GM06990 (cell line): Measurements from ENCODE around the gene KRT5.

Source experiments
- DNase-seq: peaks from one replicate; pipeline ENCODE4 v3.0.0-alpha.2; 2011; ENCODE audit not compliant: insufficient read length; ENCODE audit errors: extremely low read depth
- H3K27me3 ChIP-seq: replicated peaks from 2 replicates; pipeline ENCODE4 v1.6.0; 2011; ENCODE audit warnings: low read length; ENCODE audit not compliant: control insufficient read depth, insufficient read depth
- H3K36me3 ChIP-seq: 2 replicates; pipeline ENCODE4 v1.5.1; 2011; ENCODE audit warnings: low read length; ENCODE audit not compliant: control insufficient read depth, insufficient read depth
- H3K4me3 ChIP-seq: replicated peaks from 2 replicates; pipeline ENCODE4 v1.5.1; 2011; ENCODE audit warnings: low read depth, mild to moderate bottlenecking, control low read depth, low read length
- CTCF ChIP-seq: IDR thresholded peaks from 2 replicates; pipeline ENCODE4 v1.5.1; 2011; ENCODE audit warnings: low read length, control low read depth, mild to moderate bottlenecking, inconsistent platforms; ENCODE audit not compliant: insufficient read depth, poor library complexity, severe bottlenecking

Gene KRT5

GRCh38 chr12:52542157-52542556 lies 22.0 kb upstream of the KRT5 start:
- H3K4me3 ChIP-seq = no peak overlapping the region
- TF ChIP-seq CTCF = no peak
- DNase-seq = no peak
- peaks cover 2% of the 10 kb centered on the region for H3K27me3 ChIP-seq
- H3K36me3 ChIP-seq = no peaks in the 10 kb centered on the region

GRCh38 chr12:52541709-52542108 lies 21.5 kb upstream of the KRT5 start:
- H3K27me3 ChIP-seq = peaks cover 2% of the 10 kb centered on the region
- TF ChIP-seq CTCF = no peak
- H3K36me3 ChIP-seq = no peaks in the 10 kb centered on the region
- DNase-seq = no peak
- H3K4me3 ChIP-seq = no peak overlapping the region

- Histone ChIP-seq H3K27me3 (peaks cover 2% of the 10 kb centered on the region), H3K36me3 (no peaks in the 10 kb centered on the region), H3K4me3 (no peak overlapping the region)
- no peak for TF ChIP-seq CTCF
- no peak for DNase-seq
Measured at GRCh38 chr12:52540531-52540930, 20.3 kb upstream of the KRT5 start.

GRCh38 chr12:52539821-52540173 lies 19.6 kb upstream of the KRT5 start:
- peaks cover 2% of the 10 kb centered on the region for H3K27me3 ChIP-seq
- no peak for TF ChIP-seq CTCF
- DNase-seq = no peak
- H3K36me3 ChIP-seq = no peaks in the 10 kb centered on the region
- no peak overlapping the region for H3K4me3 ChIP-seq

- Histone ChIP-seq H3K4me3 (no peak overlapping the region), H3K27me3 (no peaks in the 10 kb centered on the region; the same call in 1 of the 2 replicates), H3K36me3 (no peaks in the 10 kb centered on the region)
- no peak for DNase-seq
- TF ChIP-seq CTCF = no peak
Measured at GRCh38 chr12:52539083-52539820, 19.1 kb upstream of the KRT5 start.

GRCh38 chr12:52537101-52537500 lies 16.9 kb upstream of the KRT5 start:
- Histone ChIP-seq H3K27me3 (no peaks in the 10 kb centered on the region; the same call in 1 of the 2 replicates), H3K4me3 (no peak overlapping the region), H3K36me3 (no peaks in the 10 kb centered on the region)
- no peak for DNase-seq
- no peak for TF ChIP-seq CTCF
